H9 (cell line): ENCODE data around the gene DSC2. TPM values are rescaled to one million over a fixed set of nuclear protein-coding genes. Genes with fewer than 3 reads are reported as not detected.

ENCODE experiments used
- DNase-seq: peaks from one replicate; pipeline ENCODE4 v3.0.0-alpha.2; 2017
- H2AFZ ChIP-seq: one replicate; pipeline ENCODE4 v1.6.1; 2013; ENCODE audit warnings: mild to moderate bottlenecking, low read length, control low read depth, moderate library complexity
- H2AK5ac ChIP-seq: 2 replicates; pipeline ENCODE4 v1.6.1; 2013; ENCODE audit warnings: low read length, control low read depth, mixed read lengths; ENCODE audit not compliant: insufficient read length
- H2BK120ac ChIP-seq: one replicate; pipeline ENCODE4 v1.6.1; 2013; ENCODE audit warnings: low read depth, mild to moderate bottlenecking, low read length, control low read depth, inconsistent platforms; ENCODE audit not compliant: poor library complexity, severe bottlenecking
- H2BK12ac ChIP-seq: 2 replicates; pipeline ENCODE4 v1.6.1; 2013; ENCODE audit warnings: low read length, control low read depth, mixed read lengths, low read depth; ENCODE audit not compliant: insufficient read length
- H2BK15ac ChIP-seq: 2 replicates; pipeline ENCODE4 v1.6.1; 2013; ENCODE audit warnings: low read depth, low read length, control low read depth
- H2BK20ac ChIP-seq: one replicate; pipeline ENCODE4 v1.6.1; 2013; ENCODE audit warnings: low read depth, mild to moderate bottlenecking, low read length, control low read depth, inconsistent platforms; ENCODE audit not compliant: poor library complexity, severe bottlenecking
- H2BK5ac ChIP-seq: 2 replicates; pipeline ENCODE4 v1.6.1; 2013; ENCODE audit warnings: low read length, control low read depth, mixed read lengths; ENCODE audit not compliant: insufficient read length
- H3K14ac ChIP-seq: 2 replicates; pipeline ENCODE4 v1.6.1; 2013; ENCODE audit warnings: low read length, control low read depth; ENCODE audit not compliant: insufficient read depth
- H3K18ac ChIP-seq: 2 replicates; pipeline ENCODE4 v1.6.1; 2013; ENCODE audit warnings: low read depth, mild to moderate bottlenecking, mixed read lengths, low read length, control low read depth; ENCODE audit not compliant: insufficient read length
- H3K23ac ChIP-seq: 2 replicates; pipeline ENCODE4 v1.6.1; 2013; ENCODE audit warnings: low read length, control low read depth, mixed read lengths, low read depth; ENCODE audit not compliant: insufficient read length
- H3K23me2 ChIP-seq: 2 replicates; pipeline ENCODE4 v1.6.1; 2013; ENCODE audit warnings: low read depth, mild to moderate bottlenecking, mixed read lengths, low read length, control low read depth; ENCODE audit not compliant: insufficient read length, poor library complexity, severe bottlenecking
- H3K27ac ChIP-seq: 2 replicates; pipeline ENCODE4 v1.5.1; 2013; ENCODE audit warnings: low read length, control low read depth, mixed read lengths, low read depth; ENCODE audit not compliant: insufficient read length
- H3K27me3 ChIP-seq: 2 replicates; pipeline ENCODE4 v1.6.1; 2013; ENCODE audit warnings: low read length, control low read depth, inconsistent platforms; ENCODE audit not compliant: insufficient read depth
- H3K4ac ChIP-seq: 2 replicates; pipeline ENCODE4 v1.6.1; 2013; ENCODE audit warnings: low read depth, mild to moderate bottlenecking, control low read depth, inconsistent platforms, low read length, moderate library complexity
- H3K4me1 ChIP-seq: 2 replicates; pipeline ENCODE4 v1.6.1; 2013; ENCODE audit warnings: low read length, control low read depth, inconsistent platforms; ENCODE audit not compliant: insufficient read depth
- H3K4me2 ChIP-seq: 2 replicates; pipeline ENCODE4 v1.6.1; 2013; ENCODE audit warnings: low read length, control low read depth, mixed read lengths; ENCODE audit not compliant: insufficient read length, insufficient read depth
- H3K56ac ChIP-seq: 2 replicates; pipeline ENCODE4 v1.6.1; 2013; ENCODE audit warnings: low read depth, mild to moderate bottlenecking, mixed read lengths, low read length, control low read depth; ENCODE audit not compliant: insufficient read length
- H3K79me1 ChIP-seq: 2 replicates; pipeline ENCODE4 v1.6.1; 2013; ENCODE audit warnings: low read depth, mild to moderate bottlenecking, moderate library complexity, low read length, control low read depth, inconsistent platforms; ENCODE audit not compliant: insufficient read depth, poor library complexity, severe bottlenecking
- H3K79me2 ChIP-seq: 2 replicates; pipeline ENCODE4 v1.6.1; 2013; ENCODE audit warnings: low read length, control low read depth, inconsistent platforms; ENCODE audit not compliant: insufficient read depth
- H3K9ac ChIP-seq: 2 replicates; pipeline ENCODE4 v1.6.1; 2013; ENCODE audit warnings: low read length, control low read depth, mixed read lengths; ENCODE audit not compliant: insufficient read length; ENCODE audit errors: extremely low read depth
- H3K9me3 ChIP-seq: one replicate; pipeline ENCODE4 v1.6.1; 2013; ENCODE audit warnings: low read depth, low read length, inconsistent platforms; ENCODE audit not compliant: control insufficient read depth
- H3T11ph ChIP-seq: one replicate; pipeline ENCODE4 v1.6.1; 2013; ENCODE audit warnings: mild to moderate bottlenecking, low read length, control low read depth, inconsistent platforms
- H4K20me1 ChIP-seq: one replicate; pipeline ENCODE4 v1.6.1; 2013; ENCODE audit not compliant: control insufficient read depth, insufficient read length, insufficient read depth
- H4K5ac ChIP-seq: 2 replicates; pipeline ENCODE4 v1.6.1; 2013; ENCODE audit warnings: low read depth, mild to moderate bottlenecking, mixed read lengths, low read length, control low read depth; ENCODE audit not compliant: insufficient read length
- H4K8ac ChIP-seq: replicated peaks from 2 replicates; pipeline ENCODE4 v1.6.1; 2013; ENCODE audit warnings: low read length, control low read depth, mixed read lengths, low read depth; ENCODE audit not compliant: insufficient read length
- H4K91ac ChIP-seq: 2 replicates; pipeline ENCODE4 v1.6.1; 2013; ENCODE audit warnings: low read depth, mild to moderate bottlenecking, moderate library complexity, mixed read lengths, low read length, control low read depth; ENCODE audit not compliant: insufficient read length
- H3K27ac Mint-ChIP-seq, 3 experiments: 2 replicates in 2 of 3; 3 replicates in 1 of 3; pipeline ENCODE4 v1.8.0; 2020 to 2021; ENCODE audit warnings: mixed read lengths in 3 of 3, mild to moderate bottlenecking in 1 of 3, moderate library complexity in 1 of 3
- H3K27me3 Mint-ChIP-seq: 2 replicates; pipeline ENCODE4 v1.8.0; 2021; ENCODE audit warnings: low read depth, mild to moderate bottlenecking, moderate library complexity, mixed read lengths
- H3K36me3 Mint-ChIP-seq, 3 experiments: 2 replicates in 2 of 3; 3 replicates in 1 of 3; pipeline ENCODE4 v1.8.0; 2020 to 2021; ENCODE audit warnings: low read depth in 3 of 3, mixed read lengths in 3 of 3; ENCODE audit not compliant: insufficient read depth in 1 of 3
- H3K4me1 Mint-ChIP-seq, 2 experiments: 2 replicates each; pipeline ENCODE4 v1.8.0; 2020; ENCODE audit warnings: mixed read lengths in 2 of 2
- H3K4me3 Mint-ChIP-seq, 2 experiments: 2 replicates in 1 of 2; 3 replicates in 1 of 2; pipeline ENCODE4 v1.8.0; 2020 to 2021; ENCODE audit warnings: mild to moderate bottlenecking in 2 of 2, mixed read lengths in 2 of 2, moderate library complexity in 1 of 2
- H3K9me3 Mint-ChIP-seq, 2 experiments: 2 replicates in 1 of 2; 3 replicates in 1 of 2; pipeline ENCODE4 v1.8.0; 2020; ENCODE audit warnings: mild to moderate bottlenecking in 2 of 2, mixed read lengths in 2 of 2, moderate library complexity in 1 of 2
- CTCF ChIP-seq: fragments of 200-600 bp; sonication (generic); conservative IDR thresholded peaks from 3 replicates; pipeline ENCODE4 v1.8.0; 2021; ENCODE audit warnings: antibody characterized with exemption, mild to moderate bottlenecking
- WGBS: extraction: QIAGEN DNeasy Blood & Tissue Kit; methylation state at CpG from one replicate; pipeline ENCODE4 v1.1.7; 2013; ENCODE audit warnings: missing lambda C conversion rate, low lambda C conversion rate, mixed read lengths; ENCODE audit not compliant: insufficient read length; ENCODE audit errors: extremely low coverage; 5-methylcytosine and 5-hydroxymethylcytosine counted together
- total RNA-seq: library from RNA; stranded (reverse); gene quantifications from 2 replicates; pipeline ENCODE4 v1.2.1, GENCODE V29; 2021

DSC2 gene
- total RNA-seq, 1 experiment from 2014 or later = 26.1 TPM

- H3K4me3 Mint-ChIP-seq = no peak overlapping the region
These were observed 44.3 kb downstream of the DSC2 start for GRCh38 chr18:31057917-31058316.

More at GRCh38 chr18:31057917-31058316, 44.3 kb downstream of the DSC2 start:
- Histone ChIP-seq H3K27ac (no peak overlapping the region), H3K79me2 (no peaks in the 10 kb centered on the region), H2BK120ac (no peak overlapping the region), H2AFZ (no peak overlapping the region), H2BK12ac (no peak overlapping the region), H3K14ac (no peak overlapping the region), H3K18ac (no peak overlapping the region), H4K91ac (no peak overlapping the region), H3K27me3 (no peaks in the 10 kb centered on the region), H3K4ac (no peak overlapping the region), H2BK5ac (no peak overlapping the region), H3K4me1 (no peaks in the 10 kb centered on the region), H3K9me3 (no peaks in the 10 kb centered on the region), H2BK15ac (no peak overlapping the region), H3K4me2 (no peak overlapping the region), H3K9ac (no peak overlapping the region), H4K20me1 (no peaks in the 10 kb centered on the region), H3K56ac (no peak overlapping the region), H3T11ph (no peak overlapping the region), H3K23ac (no peak overlapping the region), H2AK5ac (no peak overlapping the region), H4K8ac (no peak overlapping the region), H3K23me2 (no peaks in the 10 kb centered on the region), H3K79me1 (no peaks in the 10 kb centered on the region), H2BK20ac (no peak overlapping the region), H4K5ac (no peak overlapping the region)
- peaks cover 0 to 3% (median 0%) of the 10 kb centered on the region in 3 experiments; a peak in 3 of 7 replicates for H3K36me3 Mint-ChIP-seq
- no CpG with 5 or more reads among the region's 4 CpGs for WGBS
- peaks cover 2 to 3% of the 10 kb centered on the region in 2 experiments; a peak in 1 of 5 replicates for H3K9me3 Mint-ChIP-seq
- no peak for TF ChIP-seq CTCF
- no peak overlapping the region for H3K27ac Mint-ChIP-seq
- no peaks in the 10 kb centered on the region; the same call in 1 of the 2 replicates for H3K27me3 Mint-ChIP-seq
- peaks cover 26 to 32% of the 10 kb centered on the region in 2 experiments for H3K4me1 Mint-ChIP-seq
- DNase-seq = no peak
